Nephron progenitor cell (in vitro differentiated cells): Measurements from ENCODE around the gene ZBTB46.

ENCODE experiments used
- DNase-seq: peaks from one replicate; pipeline ENCODE4 v3.0.0; 2021
- H3K27ac Mint-ChIP-seq: 2 replicates; pipeline ENCODE4 v1.8.0; 2021; ENCODE audit warnings: mild to moderate bottlenecking, moderate library complexity, mixed read lengths
- H3K27me3 Mint-ChIP-seq: 2 replicates; pipeline ENCODE4 v1.8.0; 2021; ENCODE audit warnings: mild to moderate bottlenecking, low read depth, mixed read lengths; ENCODE audit not compliant: poor library complexity
- H3K36me3 Mint-ChIP-seq: 2 replicates; pipeline ENCODE4 v1.8.0; 2021; ENCODE audit warnings: low read depth, mixed read lengths
- H3K4me1 Mint-ChIP-seq: 2 replicates; pipeline ENCODE4 v1.8.0; 2021; ENCODE audit warnings: mixed read lengths
- H3K4me3 Mint-ChIP-seq: 2 replicates; pipeline ENCODE4 v1.8.0; 2021; ENCODE audit warnings: mild to moderate bottlenecking, moderate library complexity, mixed read lengths
- H3K9me3 Mint-ChIP-seq: 2 replicates; pipeline ENCODE4 v1.8.0; 2021; ENCODE audit warnings: mild to moderate bottlenecking, moderate library complexity, mixed read lengths
- CTCF ChIP-seq: fragments of 200-600 bp; sonication (generic); IDR thresholded peaks from 2 replicates; pipeline ENCODE4 v1.5.0; 2021; ENCODE audit warnings: antibody characterized with exemption

ZBTB46 gene

GRCh38 chr20:63750807-63751470 lies 80.1 kb downstream of the ZBTB46 start:
- H3K4me1 Mint-ChIP-seq: peaks cover 34% of the 10 kb centered on the region
- peaks cover 26% of the 10 kb centered on the region for H3K36me3 Mint-ChIP-seq
- TF ChIP-seq CTCF: no peak
- DNase-seq: no peak
- no peaks in the 10 kb centered on the region for H3K27me3 Mint-ChIP-seq
- no peak overlapping the region for H3K4me3 Mint-ChIP-seq
- H3K9me3 Mint-ChIP-seq: no peaks in the 10 kb centered on the region
- no peak overlapping the region for H3K27ac Mint-ChIP-seq

GRCh38 chr20:63749597-63750508 lies 81.2 kb downstream of the ZBTB46 start:
- Mint-ChIP-seq H3K9me3 (no peaks in the 10 kb centered on the region), H3K27ac (no peak overlapping the region), H3K27me3 (no peaks in the 10 kb centered on the region), H3K4me1 (peaks cover 24% of the 10 kb centered on the region), H3K36me3 (peaks cover 20% of the 10 kb centered on the region), H3K4me3 (no peak overlapping the region)
- no peak for TF ChIP-seq CTCF
- no peak for DNase-seq

- DNase-seq: no peak
- no peak for TF ChIP-seq CTCF
- Mint-ChIP-seq H3K27ac (peak overlapping the region; percentile 39), H3K4me1 (peaks cover 19% of the 10 kb centered on the region), H3K27me3 (no peaks in the 10 kb centered on the region), H3K36me3 (peaks cover 16% of the 10 kb centered on the region), H3K9me3 (no peaks in the 10 kb centered on the region), H3K4me3 (no peak overlapping the region)
Measured at GRCh38 chr20:63748934-63749270, 82.2 kb downstream of the ZBTB46 start.

GRCh38 chr20:63748070-63748933 lies 82.8 kb downstream of the ZBTB46 start:
- no peak for TF ChIP-seq CTCF
- Mint-ChIP-seq H3K9me3 (no peaks in the 10 kb centered on the region), H3K27me3 (no peaks in the 10 kb centered on the region), H3K4me1 (peaks cover 19% of the 10 kb centered on the region), H3K4me3 (no peak overlapping the region), H3K27ac (peak overlapping the region; percentile 39), H3K36me3 (peaks cover 17% of the 10 kb centered on the region)
- no peak for DNase-seq

- no peak for DNase-seq
- no peak overlapping the region for H3K4me3 Mint-ChIP-seq
- TF ChIP-seq CTCF: no peak
- H3K36me3 Mint-ChIP-seq: peaks cover 12% of the 10 kb centered on the region
- H3K27me3 Mint-ChIP-seq: no peaks in the 10 kb centered on the region
- H3K9me3 Mint-ChIP-seq: no peaks in the 10 kb centered on the region
- peaks cover 15% of the 10 kb centered on the region for H3K4me1 Mint-ChIP-seq
- H3K27ac Mint-ChIP-seq: no peak overlapping the region
Measured at GRCh38 chr20:63747622-63748069, 83.4 kb downstream of the ZBTB46 start.
